Mammary epithelial cell (primary cell): Measurements from ENCODE around the gene MYCBP.

Experiments
- CTCF ChIP-seq, 2 donors: IDR thresholded peaks in 1 of 2; conservative IDR thresholded peaks in 1 of 2; 2 replicates each; pipeline ENCODE4 v1.5.1; 2011 to 2012; ENCODE audit warnings: inconsistent platforms in 2 of 2, low read length in 2 of 2, mild to moderate bottlenecking in 2 of 2, control low read depth in 1 of 2, low read depth in 1 of 2; ENCODE audit not compliant: insufficient read depth in 1 of 2; ENCODE audit errors: extremely low read depth in 1 of 2
- EZH2 ChIP-seq: IDR thresholded peaks from 2 replicates; pipeline ENCODE4 v1.6.1; 2012; ENCODE audit warnings: low read length, inconsistent platforms, borderline replicate concordance

- no peak for TF ChIP-seq EZH2
- no peak for TF ChIP-seq CTCF (conservative IDR thresholded peaks at IDR 0.05 in 1 of 2, IDR thresholded peaks at IDR 0.05 in 1 of 2; ENCODE audit: extremely low read depth in 1 of 2, insufficient read depth in 1 of 2, low read depth in 1 of 2, low read length in 2 of 2)
Observed at GRCh38 chr1:38905985-38906384, 32.8 kb upstream of the MYCBP start.
